Measurements from ENCODE around the gene ZNF423.

DNA sequence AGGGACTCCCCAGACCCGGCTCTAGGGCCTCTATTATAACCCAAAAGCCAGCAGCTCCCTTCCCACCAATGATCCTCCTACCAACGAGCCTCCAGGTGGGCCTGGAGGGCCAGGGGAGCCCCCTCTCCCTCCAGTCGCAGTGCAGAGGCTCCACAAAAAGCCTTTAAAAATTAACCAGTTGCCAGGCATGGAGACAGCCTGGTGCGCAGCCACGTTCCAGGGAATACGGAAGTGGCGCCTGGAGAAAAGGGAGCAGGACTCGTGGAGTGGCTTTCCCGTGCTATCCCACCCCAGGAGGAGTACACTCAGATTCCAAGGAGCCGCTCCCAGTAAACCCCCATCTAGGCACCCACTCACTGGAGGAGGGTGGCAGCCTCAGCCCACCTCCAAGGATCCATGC lies 112.3 kb downstream of the ZNF423 start:
- no peak for TF ChIP-seq YY1 (IDR thresholded peaks at IDR 0.05; ENCODE audit: insufficient read depth, insufficient read length)
- no peak for TF ChIP-seq SUZ12 (IDR thresholded peaks at IDR 0.05; ENCODE audit: extremely low read depth, insufficient read depth, insufficient read length)
